ENCODE data around the gene CSNK1A1.
"Not testable (repeated sequence)": the region's sequence is repeated elsewhere in the genome, so short reads cannot be mapped to it uniquely, and the experiment has no call there.

CSNK1A1 gene

GRCh38 chr5:149487672-149488071 lies 63.6 kb downstream of the CSNK1A1 start:
- DNase-seq: no peak

GRCh38 chr5:149486726-149487635 lies 64.3 kb downstream of the CSNK1A1 start:
- no peak for DNase-seq

GRCh38 chr5:149485655-149486615 lies 65.3 kb downstream of the CSNK1A1 start:
- peak; percentile 78 for DNase-seq

- no peak for DNase-seq
These were observed 69.8 kb downstream of the CSNK1A1 start for GRCh38 chr5:149481485-149481884.

GRCh38 chr5:149478761-149479160 lies 72.5 kb downstream of the CSNK1A1 start:
- DNase-seq: no peak

- no peak for DNase-seq
These were observed 75.5 kb downstream of the CSNK1A1 start for GRCh38 chr5:149475777-149476176.

- no peak for DNase-seq
These were observed 77.0 kb downstream of the CSNK1A1 start for GRCh38 chr5:149474198-149474597.

- DNase-seq: no peak
These were observed 77.8 kb downstream of the CSNK1A1 start for GRCh38 chr5:149473441-149473840.

GRCh38 chr5:149472399-149472798 lies 78.8 kb downstream of the CSNK1A1 start:
- no peak for DNase-seq

GRCh38 chr5:149471406-149472183 lies 79.6 kb downstream of the CSNK1A1 start:
- DNase-seq: peak; percentile 60

GRCh38 chr5:149470942-149471341 lies 80.3 kb downstream of the CSNK1A1 start:
- DNase-seq: no peak

GRCh38 chr5:149466457-149466972 lies 84.7 kb downstream of the CSNK1A1 start:
- peak; percentile 32 for DNase-seq

- DNase-seq: no peak
These were observed 86.3 kb downstream of the CSNK1A1 start for GRCh38 chr5:149464796-149465489.

GRCh38 chr5:149461907-149462306 lies 89.3 kb downstream of the CSNK1A1 start:
- DNase-seq: not testable (repeated sequence)

- no peak for DNase-seq
These were observed 91.3 kb downstream of the CSNK1A1 start for GRCh38 chr5:149459891-149460290.

GRCh38 chr5:149457393-149457763 lies 93.9 kb downstream of the CSNK1A1 start:
- no peak for DNase-seq

- no peak for DNase-seq
These were observed 94.4 kb downstream of the CSNK1A1 start for GRCh38 chr5:149456597-149457392.

- peak; percentile 71 for DNase-seq
These were observed 95.3 kb downstream of the CSNK1A1 start for GRCh38 chr5:149455889-149456409.

- DNase-seq: no peak
These were observed 97.4 kb downstream of the CSNK1A1 start for GRCh38 chr5:149453618-149454415.
